Activated gamma-delta T cell treated with anti-CD3 and anti-CD28 coated beads, Interleukin-2, amount 50 U/mL, for 16 hours (primary cell): ENCODE data around the gene DBN1.
A peak's percentile ranks its signal among the peaks of the same experiment; 100 is the strongest.

Experiments
- DNase-seq: peaks from one replicate; pipeline ENCODE4 v3.0.0-alpha.2; 2020; ENCODE audit warnings: low read depth

DBN1 gene

DNA sequence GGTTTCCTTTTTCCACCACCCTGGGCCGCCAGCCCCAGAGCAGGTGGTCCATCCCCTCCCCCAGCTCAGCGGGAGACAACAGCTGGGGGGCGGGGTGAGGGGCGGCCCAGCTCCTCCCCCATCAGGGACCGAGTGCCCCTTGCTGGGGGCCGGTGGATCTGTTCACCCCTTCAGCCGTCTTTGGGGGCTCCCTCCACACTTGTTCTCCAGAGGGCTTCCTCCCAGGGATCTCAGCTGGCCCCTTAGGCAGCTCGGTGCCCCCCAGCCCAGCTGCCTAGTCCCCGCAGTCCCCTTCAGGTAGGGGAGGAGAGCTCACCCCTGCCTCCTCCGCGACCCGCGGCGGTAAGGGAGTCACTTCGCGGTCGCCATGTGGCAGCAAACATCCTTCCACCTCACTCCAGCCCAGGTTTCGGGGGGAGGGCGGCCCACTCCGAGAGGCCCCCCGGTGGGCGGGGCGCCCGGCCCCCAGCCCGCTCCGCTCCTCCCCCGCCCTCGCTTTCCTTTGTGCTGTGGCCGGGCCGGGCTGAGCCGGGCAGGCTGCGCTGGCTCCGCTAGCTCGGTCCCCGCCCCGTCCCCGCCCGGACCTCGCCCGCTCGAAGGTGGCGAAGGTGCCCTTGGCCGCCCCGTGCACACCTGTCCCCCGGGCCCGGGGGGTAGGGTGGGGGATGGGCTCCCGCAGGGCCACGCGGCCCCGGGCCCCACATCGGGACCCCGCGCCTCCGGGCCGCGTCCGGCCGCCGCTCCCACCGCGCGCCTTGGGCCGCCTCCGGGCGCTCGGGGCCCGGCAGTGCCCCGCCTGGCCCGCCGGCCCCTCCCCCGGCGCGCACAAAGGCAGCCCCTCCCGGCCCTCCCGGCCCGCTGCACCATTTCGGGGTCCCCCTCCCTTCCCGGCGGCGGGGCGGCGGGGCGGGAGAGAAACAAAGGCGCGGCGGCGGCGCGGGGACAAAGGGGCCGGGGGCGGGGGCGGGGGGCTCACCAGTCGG, 683 bp downstream of the DBN1 start:
- DNase-seq, result peak; percentile 71

DNA sequence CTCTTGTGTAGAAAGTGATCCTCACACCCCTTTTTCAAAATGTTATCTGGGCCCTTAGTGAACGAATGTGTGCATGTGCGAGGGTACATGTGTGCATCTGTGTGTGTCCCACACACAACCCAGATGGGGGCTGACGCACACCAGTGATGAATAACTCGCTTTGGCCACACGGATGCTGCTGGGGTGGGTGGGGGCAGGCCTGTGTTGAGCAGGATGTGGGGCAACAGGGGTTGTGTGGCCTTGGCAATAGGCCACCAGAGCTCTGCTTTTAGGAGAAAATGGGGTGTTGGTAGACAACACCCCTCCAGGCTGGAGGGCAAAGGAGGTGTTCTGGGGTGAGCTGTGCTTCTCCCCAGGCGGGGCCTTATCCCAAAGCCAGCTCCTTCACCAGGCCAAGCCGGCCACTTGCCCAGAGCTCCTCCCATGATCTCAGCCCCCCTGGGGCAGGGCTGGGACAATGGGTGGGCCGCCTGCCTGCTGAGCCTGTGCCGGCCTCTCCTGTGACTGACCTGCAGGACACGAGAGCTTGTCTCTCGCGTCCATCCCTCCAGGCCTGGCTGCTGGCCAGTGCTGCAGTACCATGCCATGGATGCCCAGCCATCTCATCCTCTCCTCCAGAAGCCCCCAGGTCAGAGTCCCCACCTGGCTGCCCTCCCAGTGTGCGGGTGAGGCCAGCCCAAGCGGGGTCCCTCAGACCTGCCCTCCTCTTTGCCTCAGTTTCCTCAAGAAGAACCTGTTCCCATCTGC, 1.7 kb downstream of the DBN1 start:
- DNase-seq, result peak; percentile 60

DNA sequence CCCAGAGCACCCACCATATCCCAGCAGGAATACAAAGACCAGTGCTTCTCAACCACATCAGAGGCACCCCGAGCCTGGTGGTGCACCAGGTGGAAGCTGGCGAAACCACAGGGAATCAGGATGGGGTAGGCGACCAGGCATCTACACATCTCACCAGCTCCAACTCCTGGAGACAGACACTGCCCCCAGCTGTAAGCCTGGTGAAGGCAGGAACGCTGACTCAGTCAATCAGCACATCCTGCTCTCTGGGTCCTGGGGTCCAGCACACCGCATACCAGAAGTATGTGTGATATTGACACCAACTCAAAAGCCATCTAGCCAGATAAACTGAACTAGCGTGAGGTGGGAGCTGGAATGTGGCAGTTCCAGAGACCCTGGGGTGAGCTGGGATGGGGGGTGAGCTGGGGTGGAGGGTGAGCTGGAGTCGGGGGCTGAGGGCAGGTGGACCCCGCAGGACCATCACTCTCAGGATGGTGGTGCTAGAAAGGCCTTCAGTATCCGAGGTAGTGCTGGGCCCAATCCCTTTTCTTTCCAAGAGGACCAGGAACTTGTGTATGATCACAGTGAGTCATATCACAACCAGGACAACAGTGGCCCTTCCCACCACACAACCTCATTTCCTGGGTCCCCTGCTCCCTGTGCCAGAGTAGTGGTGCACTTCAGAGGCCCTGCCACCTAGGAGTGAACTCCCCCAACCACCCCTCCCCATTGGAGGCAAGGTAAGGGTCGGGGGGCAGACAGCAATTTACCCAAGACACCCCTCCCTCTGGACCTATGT, 2.5 kb downstream of the DBN1 start:
- no peak for DNase-seq

DNA sequence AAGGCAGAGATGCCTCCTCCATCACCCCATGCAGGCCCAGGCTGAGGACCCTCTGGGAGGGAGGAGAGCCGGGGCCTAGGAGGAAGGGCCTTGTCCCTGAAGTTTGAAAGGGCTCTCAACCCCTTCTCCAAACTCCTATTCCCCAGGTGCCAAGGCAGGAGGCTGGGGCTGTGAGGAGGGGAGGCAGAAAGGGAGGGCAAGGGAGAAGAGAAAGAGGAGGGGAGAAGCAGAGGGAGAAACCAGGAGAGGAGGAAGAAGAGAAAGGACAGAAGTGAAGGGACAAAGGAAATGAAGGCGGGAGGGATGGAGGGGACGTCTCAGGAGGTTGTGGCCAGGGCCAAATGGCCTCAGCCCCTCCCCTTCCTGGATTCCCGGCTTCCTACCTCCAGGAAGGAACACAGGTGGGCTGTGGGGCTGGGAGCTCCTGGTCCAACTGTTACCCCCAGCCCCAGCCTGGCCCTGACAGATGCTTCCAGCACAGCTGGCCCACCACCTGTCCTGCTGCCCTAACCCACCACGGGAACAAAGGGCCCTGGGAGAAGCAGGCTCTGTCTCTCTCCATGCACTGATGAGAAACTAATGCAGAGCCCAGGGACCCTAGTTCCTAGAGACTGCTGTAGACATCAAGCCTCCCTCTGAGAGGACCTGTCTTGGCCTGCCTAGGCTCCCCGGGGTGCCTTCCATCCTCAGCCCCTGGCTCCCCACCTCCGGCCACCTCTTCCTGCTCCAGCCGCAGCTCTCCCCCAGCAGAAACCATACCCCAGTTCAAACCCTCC, 3.5 kb downstream of the DBN1 start:
- DNase-seq, result no peak

DNA sequence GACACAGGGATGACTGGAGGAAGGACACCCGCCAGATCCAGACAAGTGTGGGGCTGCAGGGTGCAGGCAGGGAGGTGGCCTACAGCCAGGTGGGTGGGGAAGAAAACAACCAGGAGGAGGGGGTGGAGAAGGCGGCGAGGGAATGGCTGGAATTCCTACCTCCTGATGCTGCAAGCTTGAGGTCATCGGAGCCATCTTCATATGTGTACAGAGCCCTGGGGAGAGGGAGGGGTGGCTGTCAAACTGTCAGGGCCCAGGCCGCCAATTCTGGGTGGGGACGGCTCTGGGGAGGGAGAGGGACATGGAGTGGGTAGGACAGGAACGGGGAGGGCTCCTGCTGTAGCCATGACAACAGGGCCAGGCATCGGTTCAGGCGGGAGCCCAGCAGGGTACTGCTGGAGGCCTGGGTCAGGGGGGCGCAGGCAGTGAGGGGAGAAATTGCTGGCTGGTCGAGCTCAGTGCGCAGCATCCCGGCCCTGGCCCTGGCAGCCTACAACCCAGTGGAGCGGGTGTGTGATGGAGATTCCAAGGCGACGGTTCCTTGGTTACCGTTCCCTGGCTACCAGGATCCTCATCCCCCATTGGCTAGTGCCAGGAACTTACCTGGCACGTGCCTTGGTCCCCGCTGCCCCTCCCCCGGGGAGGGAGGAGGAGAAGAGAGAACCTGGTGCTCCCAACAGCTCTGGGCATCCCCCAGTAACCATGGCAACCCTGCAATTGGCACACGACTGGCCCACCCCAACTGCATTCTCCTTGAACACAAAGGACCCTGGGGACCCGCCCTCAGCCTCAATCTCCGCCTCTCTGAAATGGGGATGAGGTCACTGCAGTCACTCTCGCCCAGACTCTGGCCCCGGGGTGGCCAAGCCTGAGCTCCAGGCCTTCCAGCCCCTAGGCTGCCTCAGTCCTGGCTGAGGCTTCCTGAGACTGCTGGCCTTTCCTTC, 4.5 kb downstream of the DBN1 start:
- no peak for DNase-seq

DNA sequence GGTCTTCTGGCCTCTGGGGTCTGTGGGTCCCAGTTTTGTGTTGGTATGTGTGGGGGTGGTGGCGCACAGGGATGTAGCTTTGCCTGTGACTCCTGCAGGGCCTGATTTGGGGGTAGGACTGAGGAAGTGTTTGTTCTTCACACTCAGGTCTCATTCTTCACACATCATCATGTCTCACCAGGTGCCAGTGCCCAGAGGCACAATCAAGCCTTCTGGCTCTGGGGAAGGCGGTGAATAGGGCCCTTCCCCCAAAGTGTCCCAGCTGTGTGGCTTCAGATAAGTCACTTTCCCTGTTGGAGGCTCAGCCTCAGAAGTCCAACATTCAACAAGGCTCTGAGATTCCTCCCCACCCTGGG, 5.1 kb downstream of the DBN1 start:
- DNase-seq, result no peak

DNA sequence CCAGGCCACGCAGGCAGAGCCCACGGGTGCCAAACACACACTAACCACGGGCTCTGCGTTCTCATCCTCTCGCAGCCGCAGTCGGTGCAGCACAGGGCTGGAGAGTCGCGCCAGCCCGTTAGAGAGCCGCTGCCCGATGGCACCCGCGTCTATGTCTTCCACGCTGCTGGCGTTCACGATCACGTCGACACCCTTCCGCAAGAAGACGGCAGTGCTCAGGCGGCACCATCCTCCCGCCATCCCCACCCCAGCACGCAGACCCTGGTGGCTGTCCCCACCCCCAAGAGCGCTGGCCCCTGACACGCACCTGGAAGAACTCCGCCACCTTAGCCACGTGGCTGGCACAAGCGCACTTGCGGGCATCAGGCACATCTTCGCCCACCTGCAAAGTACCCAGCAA, 6.0 kb downstream of the DBN1 start:
- no peak for DNase-seq

DNA sequence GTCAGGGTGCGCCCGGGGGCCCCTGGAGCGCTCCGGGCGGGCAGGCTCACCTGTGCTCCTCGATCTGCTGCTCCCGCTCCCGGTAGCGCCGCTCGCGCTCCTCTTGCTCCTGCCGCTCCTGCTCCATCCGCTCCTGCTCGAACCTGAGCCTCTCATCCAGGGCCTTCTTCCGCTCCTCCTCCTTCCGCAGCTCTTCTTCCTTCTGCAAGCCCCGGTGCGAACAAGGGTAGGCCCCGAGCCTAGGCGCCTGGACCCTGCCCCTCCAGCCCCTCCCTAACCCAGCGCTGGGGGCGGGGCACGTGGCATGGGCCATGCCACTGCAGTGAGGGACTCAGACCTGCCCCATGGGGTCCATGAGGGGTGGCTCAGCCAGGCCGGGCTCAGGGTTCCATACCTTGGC, 6.6 kb downstream of the DBN1 start:
- no peak for DNase-seq

DNA sequence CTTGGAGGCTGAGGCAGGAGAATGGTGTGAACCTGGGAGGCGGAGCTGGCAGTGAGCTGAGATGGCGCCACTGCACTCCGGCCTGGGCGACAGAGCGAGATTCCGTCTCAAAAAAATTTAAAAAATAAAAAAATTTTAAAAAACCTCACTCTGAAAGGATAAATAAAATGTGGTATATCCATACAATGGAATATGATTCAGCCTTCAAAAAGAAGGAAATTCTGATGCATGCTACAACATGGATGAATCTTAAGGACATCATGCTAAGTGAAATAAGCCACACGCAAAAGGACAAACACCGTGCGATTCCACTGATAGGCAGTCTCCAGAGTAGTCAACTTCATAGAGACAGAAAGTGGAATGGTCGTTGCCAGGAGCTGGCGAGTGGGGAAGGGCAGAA, 8.4 kb downstream of the DBN1 start:
- no peak for DNase-seq

DNA sequence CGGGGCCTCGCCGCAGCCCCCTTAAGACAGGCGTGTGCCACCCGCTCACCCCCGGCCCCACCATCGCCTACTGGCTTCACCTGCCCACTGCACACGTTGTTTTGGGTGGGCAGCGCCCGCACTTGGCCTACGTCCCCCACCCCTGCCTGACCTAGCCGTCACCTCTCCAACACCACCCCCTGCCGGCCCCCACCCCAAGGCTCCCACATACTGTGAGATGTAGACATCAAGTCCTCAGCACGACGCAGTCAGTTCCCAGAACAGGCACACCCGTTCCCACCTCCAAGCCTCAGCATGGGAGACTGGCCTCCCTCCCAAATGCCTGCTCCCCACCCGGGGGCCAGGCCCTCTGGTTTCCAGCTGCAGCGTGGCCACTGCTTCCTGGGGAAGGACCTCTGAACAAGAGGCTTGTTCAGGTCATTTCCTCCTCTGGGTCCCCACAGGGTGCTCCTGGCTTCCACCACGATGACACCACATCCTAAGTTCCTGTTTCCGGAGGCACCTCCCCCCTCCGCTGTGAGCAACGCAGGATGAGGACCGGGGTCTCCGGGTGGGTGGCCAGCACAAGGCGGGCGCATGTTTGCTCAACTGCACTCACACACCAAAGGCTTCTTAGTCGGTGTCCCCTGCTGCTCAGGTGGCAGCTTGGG, 11.3 kb downstream of the DBN1 start:
- no peak for DNase-seq

DNA sequence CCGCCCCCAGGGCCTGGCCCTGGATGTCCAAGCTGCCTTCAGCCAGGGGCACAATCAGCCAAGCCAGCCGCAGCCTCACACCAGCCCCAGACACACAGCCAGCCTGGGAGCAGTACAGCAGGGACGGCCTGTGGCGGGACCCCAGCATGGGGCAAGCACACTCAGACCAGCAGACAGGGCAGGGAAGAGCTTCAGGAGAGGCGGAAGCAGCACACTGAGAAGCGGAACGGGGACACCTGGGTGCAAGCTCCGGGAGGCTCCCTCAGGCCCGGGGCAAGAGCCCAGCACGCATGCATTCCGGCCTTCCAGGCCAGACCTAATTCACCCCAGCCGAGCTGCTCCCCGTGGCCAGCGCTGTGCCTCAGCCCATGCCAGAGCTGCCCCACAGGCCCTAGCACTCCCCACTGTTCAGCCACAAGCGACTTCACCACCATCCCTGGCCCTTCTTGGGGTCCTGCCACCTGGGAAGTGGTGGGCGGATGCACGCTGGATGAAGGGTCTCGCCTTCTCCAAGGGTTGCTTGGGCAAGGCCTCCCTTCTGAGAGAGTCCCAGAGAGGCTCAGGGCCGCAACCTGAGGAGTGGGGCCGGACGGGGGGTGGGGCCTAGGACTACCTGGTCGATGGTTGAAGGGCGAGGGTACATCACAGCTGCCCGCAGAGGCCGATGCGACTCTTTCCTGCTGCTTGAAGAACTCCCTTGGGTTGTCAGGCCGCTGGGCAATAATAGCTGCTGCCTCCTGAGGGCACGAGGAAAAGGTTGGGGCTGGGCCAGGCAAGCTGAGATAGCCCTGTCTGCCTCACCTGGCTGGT, 13.4 kb downstream of the DBN1 start:
- DNase-seq, result no peak

DNA sequence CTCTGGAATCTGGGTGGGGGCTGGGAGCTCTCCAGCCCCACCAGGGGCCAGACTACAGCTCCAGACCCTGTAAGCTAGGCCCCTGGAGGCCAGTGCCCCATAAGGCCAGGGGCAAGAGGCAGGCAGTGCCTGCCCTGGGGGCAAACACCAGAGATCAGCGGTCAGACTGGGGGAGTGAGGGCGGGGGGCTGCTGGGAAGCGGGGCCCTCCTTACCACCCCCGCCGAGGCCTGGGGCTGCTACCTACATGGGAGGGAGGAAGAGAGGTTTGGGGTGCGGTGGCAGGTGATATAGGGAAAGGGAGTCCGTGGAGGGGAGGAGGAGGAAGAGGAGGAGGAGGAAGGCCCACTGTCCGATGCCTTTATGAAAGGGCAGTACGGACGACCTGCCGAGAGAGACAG, 14.1 kb downstream of the DBN1 start:
- DNase-seq, result no peak

DNA sequence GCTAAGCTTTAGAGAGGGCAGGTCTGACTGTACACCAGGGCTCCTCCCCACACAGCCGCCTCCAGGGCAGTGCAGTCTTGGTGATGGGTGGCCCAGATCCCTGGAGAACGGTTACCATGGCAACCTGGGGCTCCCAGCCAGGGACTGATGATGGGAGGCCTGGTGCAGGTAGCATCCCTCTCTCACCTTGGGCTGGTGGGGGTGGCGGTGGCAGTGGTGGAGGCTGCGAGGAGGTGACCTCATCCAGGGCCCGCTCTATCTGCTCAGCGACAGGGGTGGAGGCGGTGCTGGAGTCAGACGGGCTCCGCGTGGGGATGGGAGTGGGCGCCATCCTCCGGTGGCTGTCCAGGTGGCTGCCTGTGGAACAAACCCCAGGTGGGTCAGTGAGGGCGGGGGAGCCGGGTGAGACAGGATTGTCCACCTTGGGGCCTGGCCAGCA, 14.5 kb downstream of the DBN1 start:
- no peak for DNase-seq

DNA sequence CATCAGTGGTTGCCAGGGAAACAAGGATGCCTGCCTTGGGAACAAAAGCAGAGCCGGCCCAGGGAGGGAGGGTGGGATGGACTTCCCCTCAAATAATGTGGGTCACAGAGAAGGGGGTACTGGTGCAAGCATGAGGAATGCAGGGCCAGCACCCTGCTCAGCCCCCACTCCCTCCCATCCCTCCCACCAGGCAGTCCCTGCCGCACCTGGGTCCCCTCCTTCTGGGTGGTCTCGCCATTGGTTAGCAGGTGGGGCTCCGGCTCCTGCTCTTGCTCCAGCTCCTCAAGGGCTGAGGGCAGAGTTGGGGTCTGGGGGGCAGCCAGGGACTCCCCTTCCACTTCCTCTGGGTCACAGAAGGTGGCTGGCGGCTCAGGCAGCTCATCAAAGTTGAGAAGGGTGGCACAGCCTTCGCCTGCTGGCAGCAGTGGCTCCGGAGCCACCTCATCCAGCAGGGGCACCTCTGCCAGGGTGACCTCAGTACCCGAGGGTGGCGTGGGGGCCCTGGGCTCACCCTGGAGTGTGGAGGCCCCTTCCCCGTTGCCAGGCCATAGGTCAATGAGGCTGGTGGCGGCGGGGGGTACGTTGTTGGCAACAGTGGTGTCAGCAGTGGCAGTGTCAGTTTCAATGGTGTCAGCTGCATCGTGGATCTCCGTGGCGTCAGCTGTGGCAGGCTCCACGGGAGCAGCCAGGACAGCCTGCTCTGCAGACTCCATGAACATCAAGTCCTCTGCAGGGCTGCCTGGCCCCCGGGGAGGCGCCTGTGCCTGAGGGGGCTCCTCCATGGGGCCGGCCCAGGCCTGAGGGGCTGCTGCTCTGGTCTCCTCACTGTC, 15.4 kb downstream of the DBN1 start:
- no peak for DNase-seq

DNA sequence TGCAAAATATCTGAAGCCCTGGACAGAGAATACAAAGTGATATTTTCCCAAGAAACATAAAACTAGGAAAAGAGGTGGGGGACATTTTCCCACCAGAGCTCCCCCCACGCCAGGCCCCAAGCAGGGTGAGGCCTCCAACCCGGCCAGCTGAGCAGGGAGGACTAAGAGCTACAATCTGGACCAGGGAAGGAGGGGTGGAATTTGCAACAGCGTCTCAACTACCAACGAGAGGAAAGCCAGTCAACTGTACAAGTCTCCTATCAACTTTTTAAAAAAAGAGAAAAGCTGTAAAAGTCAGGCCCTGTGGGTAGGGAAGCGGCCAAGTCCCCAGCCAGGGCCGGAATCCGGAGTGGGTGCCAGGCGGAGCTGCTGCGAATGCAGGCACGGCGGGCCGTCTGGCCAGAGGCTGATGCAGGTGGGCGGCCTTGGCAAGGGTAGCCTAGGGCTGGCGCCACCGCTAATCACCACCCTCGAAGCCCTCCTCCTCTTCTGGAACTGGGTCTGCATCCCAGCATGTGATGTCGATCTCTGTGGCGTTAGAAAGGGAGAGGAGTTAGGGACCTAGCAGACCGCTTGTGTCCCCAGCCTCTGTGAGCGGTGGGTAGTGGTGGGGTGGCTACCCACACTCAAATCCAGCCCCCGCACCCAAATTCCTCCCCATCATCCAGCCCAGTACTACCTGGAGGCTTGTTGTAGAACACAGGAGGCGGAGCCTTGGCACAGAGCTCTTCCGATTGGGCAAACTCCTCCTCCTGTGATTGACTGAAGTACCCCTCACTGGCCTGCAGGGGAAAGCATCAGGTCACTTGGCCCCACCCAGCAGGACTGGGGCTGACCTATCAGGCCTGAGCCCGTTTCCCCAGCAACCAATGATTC, 16.2 kb downstream of the DBN1 start:
- no peak for DNase-seq

DNA sequence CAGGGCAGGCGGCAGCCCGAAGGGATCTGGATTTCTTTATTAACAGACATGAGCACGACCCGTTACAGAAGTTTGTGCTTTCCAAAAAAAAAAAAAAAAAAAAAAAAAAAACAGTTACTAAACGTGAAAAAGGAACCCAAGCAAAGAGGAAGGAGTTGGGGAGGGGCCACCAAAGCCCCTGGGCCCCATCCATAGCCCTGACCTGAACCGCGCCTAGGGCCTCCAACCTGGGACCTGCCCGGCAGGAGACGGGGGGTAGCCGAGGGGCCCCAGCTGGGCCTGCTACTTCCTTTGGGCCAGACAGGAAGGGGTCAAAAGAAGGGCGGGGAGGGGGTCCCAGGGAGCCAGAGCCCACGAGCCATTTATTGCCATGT, 16.9 kb downstream of the DBN1 start:
- no peak for DNase-seq
